Keratinocyte (primary cell): ENCODE measurements around the gene MAGI1. TPM values are rescaled to one million over a fixed set of nuclear protein-coding genes. Genes with fewer than 3 reads are reported as not detected.

Experiments
- DNase-seq: peaks from one replicate; pipeline ENCODE4 v3.0.0-alpha.2; 2011; ENCODE audit warnings: low read depth, missing footprints, low spot score
- FAIRE-seq: peaks from 2 replicates; lab custom pipeline; 2011; peaks lifted over from hg19 to GRCh38; lab: Jason Lieb, UNC
- H2AFZ ChIP-seq: 2 replicates; pipeline ENCODE4 v1.6.0; 2012; ENCODE audit warnings: low read length, control low read depth, inconsistent platforms; ENCODE audit not compliant: control insufficient read depth
- H3K27ac ChIP-seq: 2 replicates; pipeline ENCODE4 v1.5.1; 2011; ENCODE audit warnings: low read length; ENCODE audit not compliant: control insufficient read depth, insufficient read depth
- H3K27me3 ChIP-seq: 3 replicates; pipeline ENCODE4 v1.6.0; 2011; ENCODE audit warnings: low read length; ENCODE audit not compliant: control insufficient read depth, insufficient read depth; ENCODE audit errors: extremely low read depth
- H3K36me3 ChIP-seq, 2 experiments: 2 replicates in 1 of 2; 3 replicates in 1 of 2; pipeline ENCODE4 v1.5.1; 2011; ENCODE audit warnings: low read length in 2 of 2, mild to moderate bottlenecking in 1 of 2; ENCODE audit not compliant: control insufficient read depth in 2 of 2, insufficient read depth in 2 of 2; ENCODE audit errors: extremely low read depth in 1 of 2
- H3K4me1 ChIP-seq: 3 replicates; pipeline ENCODE4 v1.5.1; 2011; ENCODE audit warnings: low read length; ENCODE audit not compliant: control insufficient read depth, insufficient read depth; ENCODE audit errors: extremely low read depth
- H3K4me2 ChIP-seq: 3 replicates; pipeline ENCODE4 v1.6.0; 2011; ENCODE audit warnings: low read depth, low read length; ENCODE audit not compliant: control insufficient read depth, insufficient read depth; ENCODE audit errors: extremely low read depth
- H3K4me3 ChIP-seq, 3 experiments: fragments of 200-600 bp in 1 of 3; sonication (generic) in 1 of 3; 2 replicates in 2 of 3; 3 replicates in 1 of 3; pipeline ENCODE4 v1.5.1; 2011 to 2016; ENCODE audit warnings: low read length in 3 of 3, mild to moderate bottlenecking in 3 of 3, control low read depth in 2 of 3, inconsistent platforms in 1 of 3, low read depth in 1 of 3, mixed read lengths in 1 of 3, mixed run types in 1 of 3, moderate library complexity in 1 of 3; ENCODE audit not compliant: control insufficient read depth in 2 of 3, insufficient read depth in 2 of 3; ENCODE audit errors: extremely low read depth in 1 of 3
- H3K79me2 ChIP-seq: 2 replicates; pipeline ENCODE4 v1.6.0; 2012; ENCODE audit warnings: low read length; ENCODE audit not compliant: control insufficient read depth, insufficient read depth
- H3K9ac ChIP-seq: 3 replicates; pipeline ENCODE4 v1.6.0; 2011; ENCODE audit warnings: low read length; ENCODE audit not compliant: control insufficient read depth, insufficient read depth; ENCODE audit errors: extremely low read depth
- H3K9me1 ChIP-seq: 3 replicates; pipeline ENCODE4 v1.6.0; 2011; ENCODE audit warnings: low read length; ENCODE audit not compliant: control insufficient read depth, insufficient read depth; ENCODE audit errors: extremely low read depth
- H3K9me3 ChIP-seq: 2 replicates; pipeline ENCODE4 v1.5.1; 2012; ENCODE audit warnings: low read depth, low read length; ENCODE audit not compliant: control insufficient read depth
- H4K20me1 ChIP-seq: 3 replicates; pipeline ENCODE4 v1.6.0; 2011; ENCODE audit warnings: low read length; ENCODE audit not compliant: control insufficient read depth, insufficient read depth; ENCODE audit errors: extremely low read depth
- CTCF ChIP-seq, 3 experiments: IDR thresholded peaks in 1 of 3; conservative IDR thresholded peaks in 1 of 3; optimal IDR thresholded peaks in 1 of 3; 2 replicates in 2 of 3; 3 replicates in 1 of 3; pipeline versions ENCODE3 to v1.5.1; 2011; ENCODE audit warnings: low read length in 3 of 3, mild to moderate bottlenecking in 3 of 3, moderate library complexity in 2 of 3, control low read depth in 1 of 3, inconsistent platforms in 1 of 3; ENCODE audit not compliant: insufficient read depth in 2 of 3; ENCODE audit errors: extremely low read depth in 1 of 3
- EZH2 ChIP-seq: IDR thresholded peaks from one replicate; pipeline ENCODE4 v1.6.1; 2012; ENCODE audit warnings: inconsistent platforms, mild to moderate bottlenecking, low read length, moderate library complexity
- dilution Hi-C: fragments of 300-500 bp; cut with MboI; formaldehyde crosslinking; loops from one replicate; pipeline ENCODE4 v1.7.0; 2020; ENCODE audit warnings: low sequenced_read_pairs; ENCODE audit not compliant: extremely low pct_ligation_motif_present
- polyA plus RNA-seq, 5 experiments: library from polyadenylated mRNA; depleted of rRNA in 3 of 5; stranded (reverse) in 3 of 5; stranded (forward) in 1 of 5; unstranded in 1 of 5; fragments of >200 nt; gene quantifications; 1 replicate in 1 of 5; 2 replicates in 3 of 5; 3 replicates in 1 of 5; pipeline versions ENCODE4 v1.2.1 to v1.2.3, GENCODE V29; 2011 to 2012; ENCODE audit warnings: missing spikeins in 2 of 5, low read depth in 1 of 5, low replicate concordance in 1 of 5

Gene MAGI1
- polyA plus RNA-seq, 1 donor (not counting 4 experiments of a cell fraction or from before 2014, with no cell fraction given), result 10.9 TPM

- no peak overlapping the region for H2AFZ ChIP-seq
- FAIRE-seq, result no peak
- H3K4me1 ChIP-seq, result no peaks in the 10 kb centered on the region
- H3K9ac ChIP-seq, result no peak overlapping the region
- no peaks in the 10 kb centered on the region for H3K79me2 ChIP-seq
- no peak for DNase-seq
- H3K9me3 ChIP-seq, result no peaks in the 10 kb centered on the region
- no peaks in the 10 kb centered on the region for H3K27me3 ChIP-seq
- H4K20me1 ChIP-seq, result no peaks in the 10 kb centered on the region
- H3K4me2 ChIP-seq, result no peak overlapping the region
- dilution Hi-C loops, result no loop called here
- no peak for TF ChIP-seq EZH2
- no peak for TF ChIP-seq CTCF (optimal IDR thresholded peaks at IDR 0.05 in 1 of 3, IDR thresholded peaks at IDR 0.05 in 1 of 3, conservative IDR thresholded peaks at IDR 0.05 in 1 of 3; ENCODE audit: extremely low read depth in 1 of 3, insufficient read depth in 2 of 3, low read length in 3 of 3)
- no peak overlapping the region for H3K4me3 ChIP-seq
- no peaks in the 10 kb centered on the region for H3K36me3 ChIP-seq
- H3K9me1 ChIP-seq, result no peaks in the 10 kb centered on the region
- no peak overlapping the region for H3K27ac ChIP-seq
Measured at GRCh38 chr3:65767551-65767950, 271.2 kb downstream of the MAGI1 start.

GRCh38 chr3:65762235-65762580, 276.5 kb downstream of the MAGI1 start:
- H3K9me3 ChIP-seq, result no peaks in the 10 kb centered on the region
- no peak overlapping the region for H3K9ac ChIP-seq
- no peaks in the 10 kb centered on the region for H3K9me1 ChIP-seq
- TF ChIP-seq CTCF (optimal IDR thresholded peaks at IDR 0.05 in 1 of 3, IDR thresholded peaks at IDR 0.05 in 1 of 3, conservative IDR thresholded peaks at IDR 0.05 in 1 of 3; ENCODE audit: extremely low read depth in 1 of 3, insufficient read depth in 2 of 3, low read length in 3 of 3), result no peak
- TF ChIP-seq EZH2, result no peak
- no peak overlapping the region for H3K4me2 ChIP-seq
- H3K4me3 ChIP-seq, result no peak overlapping the region
- no peaks in the 10 kb centered on the region for H3K4me1 ChIP-seq
- H3K27ac ChIP-seq, result no peak overlapping the region
- DNase-seq (no peak), FAIRE-seq (no peak)
- no peaks in the 10 kb centered on the region for H3K27me3 ChIP-seq
- no peak overlapping the region for H2AFZ ChIP-seq
- no peaks in the 10 kb centered on the region for H4K20me1 ChIP-seq
- dilution Hi-C loops, result no loop called here
- H3K36me3 ChIP-seq, result no peaks in the 10 kb centered on the region
- H3K79me2 ChIP-seq, result no peaks in the 10 kb centered on the region
